WTC11 (cell line): ENCODE data around the gene FOXP4. TPM values are rescaled to one million over a fixed set of nuclear protein-coding genes. Genes with fewer than 3 reads are reported as not detected.

ENCODE experiments used
- ATAC-seq: fragments of 200-7000 bp; cut with Tn5 transposase; 2 replicates; pipeline ENCODE4 v1.10.0; 2021; ENCODE audit warnings: mild to moderate bottlenecking, moderate library complexity
- CTCF ChIA-PET: fragments of 300-600 bp; sonication (Branson Sonifier 250); formaldehyde crosslinking; loops from one replicate; lab custom pipeline; 2021; ENCODE audit warnings: antibody characterized with exemption; lab: Charles Lee
- POLR2A ChIA-PET: fragments of 350-600 bp; sonication (Branson Sonifier 250); formaldehyde crosslinking; loops from one replicate; lab custom pipeline; 2021; ENCODE audit warnings: antibody characterized with exemption; lab: Charles Lee
- DNase-seq: peaks from one replicate; pipeline ENCODE4 v3.0.0; 2021; ENCODE audit warnings: low spot score
- H3K27ac Mint-ChIP-seq: 2 replicates; pipeline ENCODE4 v1.8.0; 2021; ENCODE audit warnings: mixed read lengths
- H3K27me3 Mint-ChIP-seq: 2 replicates; pipeline ENCODE4 v1.8.0; 2021; ENCODE audit warnings: low read depth, mild to moderate bottlenecking, moderate library complexity, mixed read lengths
- H3K36me3 Mint-ChIP-seq: 2 replicates; pipeline ENCODE4 v1.8.0; 2021; ENCODE audit warnings: mixed read lengths
- H3K4me1 Mint-ChIP-seq: 2 replicates; pipeline ENCODE4 v1.8.0; 2022; ENCODE audit warnings: mixed read lengths
- H3K4me3 Mint-ChIP-seq: 2 replicates; pipeline ENCODE4 v1.8.0; 2021; ENCODE audit warnings: mild to moderate bottlenecking, moderate library complexity, mixed read lengths
- H3K9me3 Mint-ChIP-seq: 2 replicates; pipeline ENCODE4 v1.8.0; 2021; ENCODE audit warnings: mixed read lengths
- AFF4 ChIP-seq: sonication (generic); formaldehyde crosslinking; IDR thresholded peaks from 2 replicates; pipeline ENCODE4 v1.8.1; 2023; ENCODE audit warnings: mild to moderate bottlenecking, missing genetic modification reagents, borderline replicate concordance
- ATF1 ChIP-seq: sonication (generic); formaldehyde crosslinking; IDR thresholded peaks from 2 replicates; pipeline ENCODE4 v1.8.1; 2023; ENCODE audit warnings: mild to moderate bottlenecking, moderate library complexity, missing genetic modification reagents
- CREB1 ChIP-seq: sonication (generic); formaldehyde crosslinking; IDR thresholded peaks from 2 replicates; pipeline ENCODE4 v1.8.0; 2023; ENCODE audit warnings: mild to moderate bottlenecking, missing genetic modification reagents
- ETV6 ChIP-seq: sonication (generic); formaldehyde crosslinking; IDR thresholded peaks from 2 replicates; pipeline ENCODE4 v1.8.1; 2022; ENCODE audit warnings: mild to moderate bottlenecking, missing genetic modification reagents
- IRF2 ChIP-seq: sonication (generic); formaldehyde crosslinking; IDR thresholded peaks from 2 replicates; pipeline ENCODE4 v1.8.0; 2022; ENCODE audit warnings: low read depth, missing genetic modification reagents, borderline replicate concordance
- MXD4 ChIP-seq: fragments of 250-450 bp; sonication (Bioruptor Pico); IDR thresholded peaks from 2 replicates; pipeline ENCODE4 v1.8.0; 2021; ENCODE audit warnings: mild to moderate bottlenecking, moderate library complexity, borderline replicate concordance
- MYBL2 ChIP-seq: sonication (generic); formaldehyde crosslinking; IDR thresholded peaks from 2 replicates; pipeline ENCODE4 v1.8.1; 2023; ENCODE audit warnings: mild to moderate bottlenecking, moderate library complexity, missing genetic modification reagents
- OVOL2 ChIP-seq: fragments of 250-450 bp; sonication (Bioruptor Pico); IDR thresholded peaks from 2 replicates; pipeline ENCODE4 v1.9.0; 2021; ENCODE audit warnings: mild to moderate bottlenecking, borderline replicate concordance
- PREB ChIP-seq: sonication (generic); formaldehyde crosslinking; IDR thresholded peaks from 2 replicates; pipeline ENCODE4 v1.8.1; 2022; ENCODE audit warnings: mild to moderate bottlenecking, missing genetic modification reagents, moderate library complexity, borderline replicate concordance
- RELA ChIP-seq: sonication (generic); formaldehyde crosslinking; IDR thresholded peaks from 2 replicates; pipeline ENCODE4 v1.8.1; 2022; ENCODE audit warnings: missing genetic modification reagents, mild to moderate bottlenecking, borderline replicate concordance
- RORB ChIP-seq: fragments of 250-450 bp; sonication (Bioruptor Pico); IDR thresholded peaks from 2 replicates; pipeline ENCODE4 v1.9.0; 2021; ENCODE audit warnings: mild to moderate bottlenecking
- SMAD3 ChIP-seq: sonication (generic); formaldehyde crosslinking; IDR thresholded peaks from 2 replicates; pipeline ENCODE4 v1.8.0; 2022; ENCODE audit warnings: missing genetic modification reagents, mild to moderate bottlenecking, borderline replicate concordance
- STAT6 ChIP-seq: sonication (generic); formaldehyde crosslinking; conservative IDR thresholded peaks from 2 replicates; pipeline ENCODE4 v1.8.1; 2023; ENCODE audit warnings: mild to moderate bottlenecking, low read depth, missing genetic modification reagents, moderate library complexity
- ZNF232 ChIP-seq: sonication (generic); formaldehyde crosslinking; IDR thresholded peaks from 2 replicates; pipeline ENCODE4 v1.8.0; 2022; ENCODE audit warnings: mild to moderate bottlenecking, missing genetic modification reagents
- ZNF281 ChIP-seq: sonication (generic); formaldehyde crosslinking; IDR thresholded peaks from 2 replicates; pipeline ENCODE4 v1.8.0; 2023; ENCODE audit warnings: mild to moderate bottlenecking, missing genetic modification reagents
- ZNF423 ChIP-seq: fragments of 250-450 bp; sonication (Bioruptor Pico); IDR thresholded peaks from 2 replicates; pipeline ENCODE4 v2.1.2; 2022; ENCODE audit warnings: mild to moderate bottlenecking, moderate library complexity
- ZNF512 ChIP-seq: sonication (generic); formaldehyde crosslinking; IDR thresholded peaks from 2 replicates; pipeline ENCODE4 v1.8.1; 2022; ENCODE audit warnings: missing genetic modification reagents, borderline replicate concordance
- ZNF532 ChIP-seq: fragments of 250-450 bp; sonication (Bioruptor Pico); IDR thresholded peaks from 2 replicates; pipeline ENCODE4 v1.9.0; 2021; ENCODE audit warnings: mild to moderate bottlenecking, borderline replicate concordance
- total RNA-seq: library from RNA; stranded (reverse); gene quantifications from 3 replicates; pipeline ENCODE4 v1.2.3, GENCODE V29; 2021

Gene FOXP4
- total RNA-seq, 1 experiment from 2014 or later = 36.6 TPM

- no peaks in the 10 kb centered on the region; the same call in 1 of the 2 replicates for H3K27me3 Mint-ChIP-seq
- H3K4me1 Mint-ChIP-seq = peaks cover 92% of the 10 kb centered on the region
- DNase-seq = no peak
- TF ChIP-seq PREB (CRISPR knock-in tag) = no peak
- TF ChIP-seq ZNF232 (CRISPR knock-in tag) = no peak
- no peak for TF ChIP-seq IRF2 (CRISPR knock-in tag)
- no peak for TF ChIP-seq ZNF512
- no peak for TF ChIP-seq MYBL2 (CRISPR knock-in tag)
- no peak for TF ChIP-seq AFF4
- TF ChIP-seq MXD4 (CRISPR knock-in tag) = no peak
- no peak for TF ChIP-seq ZNF423
- no peak for TF ChIP-seq SMAD3 (CRISPR knock-in tag)
- TF ChIP-seq ATF1 (CRISPR knock-in tag) = no peak
- TF ChIP-seq ETV6 (CRISPR knock-in tag) = no peak
- no peak for TF ChIP-seq ZNF532 (CRISPR knock-in tag)
- TF ChIP-seq CREB1 = no peak
- no peak for TF ChIP-seq RELA
- TF ChIP-seq RORB = no peak
- TF ChIP-seq ZNF281 (CRISPR knock-in tag) = no peak
- no peak for TF ChIP-seq OVOL2 (CRISPR knock-in tag)
- TF ChIP-seq STAT6 (CRISPR knock-in tag) = no peak
- TF ChIP-seq, all 79 proteins: peak for 0
- Mint-ChIP-seq H3K27ac (peak overlapping the region; percentile 99; the same call in 1 of the 2 replicates), H3K4me3 (no peak overlapping the region), H3K36me3 (no peaks in the 10 kb centered on the region), H3K9me3 (no peaks in the 10 kb centered on the region)
- ATAC-seq = no peak
- ChIA-PET POLR2A (no interaction called here), CTCF (interaction anchor here (1.0 to 3.1 kb wide), 2 partner anchors 107 to 152 kb away, joined by 3 to 18 read pairs; no protein-coding TSS in a partner anchor)
Observed at GRCh38 chr6:41576667-41577066, 30.5 kb downstream of the FOXP4 start.
